HG03457 (cell line): ENCODE data around the gene ILF2.
"Not testable (repeated sequence)": the region's sequence is repeated elsewhere in the genome, so short reads cannot be mapped to it uniquely, and the experiment has no call there.

Source experiments
- ATAC-seq: cut with Tn5 transposase; IDR thresholded peaks from one replicate; pipeline ENCODE4 v1.9.1; 2021; ENCODE audit warnings: moderate number of reproducible peaks; ENCODE audit not compliant: unreplicated experiment

ILF2 gene

GRCh38 chr1:153649863-153650235 is 20.9 kb downstream of the ILF2 start:
- no peak for ATAC-seq

DNA sequence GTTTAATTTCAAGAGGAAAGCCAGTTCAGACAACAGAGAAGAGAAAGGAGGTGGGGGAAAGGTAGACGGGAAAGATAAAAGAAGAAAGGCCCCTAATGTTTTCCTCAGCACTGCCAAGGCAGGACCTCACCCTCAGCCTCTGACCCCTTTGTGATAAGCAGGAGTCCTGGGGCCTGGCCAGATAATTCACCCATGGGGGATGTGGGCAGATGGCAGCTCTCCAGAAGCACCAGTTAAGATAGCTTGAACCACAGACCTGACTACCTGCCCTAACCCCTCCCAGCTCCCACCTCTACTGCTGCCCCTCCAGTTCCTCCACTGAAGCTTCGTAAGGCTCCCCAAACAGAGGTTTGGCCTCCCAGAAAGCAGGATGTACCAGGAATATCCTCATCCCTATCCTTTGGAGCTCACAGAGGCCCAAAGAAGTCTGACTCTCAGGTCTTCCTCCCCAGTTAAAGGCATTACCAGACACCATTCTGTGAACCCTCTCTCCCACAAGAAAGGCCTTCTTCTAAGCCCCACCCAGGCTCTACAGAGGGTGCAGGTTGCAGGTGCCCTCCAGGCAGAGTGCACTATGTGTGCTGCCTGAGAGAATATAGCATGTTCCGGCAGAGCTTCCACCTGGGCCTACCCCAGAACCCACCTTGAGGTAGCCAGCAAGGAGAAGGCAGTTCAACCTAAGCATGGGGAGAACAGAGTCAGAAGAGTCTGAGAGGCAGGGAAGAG is 21.5 kb downstream of the ILF2 start:
- no peak for ATAC-seq

- ATAC-seq, result no peak
Measured at GRCh38 chr1:153648000-153648643, 22.7 kb downstream of the ILF2 start.

DNA sequence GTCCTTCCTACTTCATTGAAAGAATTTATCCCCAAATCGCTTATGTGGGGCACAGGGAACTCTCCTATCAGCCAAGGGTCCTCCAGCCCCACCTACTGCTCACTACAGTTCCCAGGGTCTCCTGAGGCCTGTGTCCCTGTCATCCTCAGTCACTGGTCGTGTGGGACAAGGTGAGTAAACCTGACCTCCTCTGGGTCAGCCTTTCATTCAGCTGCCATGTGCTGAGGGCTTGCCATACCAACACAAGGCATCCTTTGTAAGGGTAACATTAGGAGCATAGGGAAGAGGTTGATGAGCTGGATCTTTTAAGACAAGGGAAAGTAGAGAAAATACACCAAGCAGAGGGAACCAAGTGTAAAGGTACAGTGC is 23.5 kb downstream of the ILF2 start:
- no peak for ATAC-seq

GRCh38 chr1:153646672-153647345 is 24.0 kb downstream of the ILF2 start:
- ATAC-seq, result no peak

- no peak for ATAC-seq
Measured at GRCh38 chr1:153643816-153644215, 27.0 kb downstream of the ILF2 start.

GRCh38 chr1:153643100-153643499 is 27.7 kb downstream of the ILF2 start:
- no peak for ATAC-seq

GRCh38 chr1:153642161-153642560 is 28.6 kb downstream of the ILF2 start:
- ATAC-seq, result no peak

DNA sequence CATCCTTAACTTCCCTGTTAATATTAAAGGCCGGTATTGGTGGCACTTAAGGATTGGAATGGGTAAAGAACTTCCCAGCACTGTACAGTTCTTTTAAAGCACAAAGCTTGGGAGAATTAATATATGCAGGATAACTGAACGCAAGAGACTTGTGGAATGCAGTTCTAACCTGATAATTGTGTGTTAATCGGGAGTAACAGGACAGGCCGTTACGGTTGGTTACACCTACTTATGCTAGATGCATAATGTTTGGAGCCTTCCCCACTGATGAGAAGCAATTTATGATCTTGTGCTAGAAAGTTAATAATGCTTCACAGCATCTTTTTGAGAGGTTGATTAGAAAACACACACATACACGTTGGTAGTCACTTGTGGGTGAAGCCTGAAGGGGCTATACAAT is 29.9 kb downstream of the ILF2 start:
- ATAC-seq, result no peak

DNA sequence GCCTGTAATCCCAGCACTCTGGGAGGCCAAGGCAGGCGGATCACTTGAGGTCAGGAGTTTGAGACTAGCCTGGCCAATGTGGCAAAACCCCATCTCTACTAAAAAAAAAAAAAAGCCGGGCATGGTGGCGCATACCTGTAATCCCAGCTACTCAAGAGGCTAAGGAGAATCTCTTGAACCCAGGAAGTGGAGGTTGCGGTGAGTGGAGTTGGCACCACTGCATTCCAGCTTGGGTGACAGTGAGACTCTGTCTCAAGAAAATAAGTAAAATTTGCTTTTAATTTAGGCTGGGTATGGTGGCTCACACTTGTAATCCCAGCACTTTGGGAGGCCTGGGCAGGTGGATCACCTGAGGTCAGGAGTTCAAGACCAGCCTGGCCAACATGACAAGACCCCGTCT is 30.6 kb downstream of the ILF2 start:
- not testable (repeated sequence) for ATAC-seq

GRCh38 chr1:153639280-153639679 is 31.5 kb downstream of the ILF2 start:
- no peak for ATAC-seq

DNA sequence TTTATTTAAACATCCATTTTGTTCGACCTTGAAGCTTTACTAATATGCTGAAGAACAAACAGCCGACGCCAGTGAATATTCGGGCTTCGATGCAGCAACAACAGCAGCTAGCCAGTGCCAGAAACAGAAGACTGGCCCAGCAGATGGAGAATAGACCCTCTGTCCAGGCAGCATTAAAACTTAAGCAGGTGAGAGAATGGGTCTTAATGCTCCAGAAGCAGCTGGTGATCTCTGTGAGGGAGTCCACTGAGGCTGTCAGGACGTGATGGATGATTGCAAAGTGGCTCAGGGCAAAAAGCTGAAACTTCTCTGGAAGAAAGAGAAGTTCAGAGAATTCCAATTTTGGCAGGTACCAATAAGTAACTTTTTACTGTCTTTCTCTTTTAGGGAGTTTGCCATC is 32.5 kb downstream of the ILF2 start:
- ATAC-seq, result no peak

- no peak for ATAC-seq
Measured at GRCh38 chr1:153636312-153636711, 34.5 kb downstream of the ILF2 start.

DNA sequence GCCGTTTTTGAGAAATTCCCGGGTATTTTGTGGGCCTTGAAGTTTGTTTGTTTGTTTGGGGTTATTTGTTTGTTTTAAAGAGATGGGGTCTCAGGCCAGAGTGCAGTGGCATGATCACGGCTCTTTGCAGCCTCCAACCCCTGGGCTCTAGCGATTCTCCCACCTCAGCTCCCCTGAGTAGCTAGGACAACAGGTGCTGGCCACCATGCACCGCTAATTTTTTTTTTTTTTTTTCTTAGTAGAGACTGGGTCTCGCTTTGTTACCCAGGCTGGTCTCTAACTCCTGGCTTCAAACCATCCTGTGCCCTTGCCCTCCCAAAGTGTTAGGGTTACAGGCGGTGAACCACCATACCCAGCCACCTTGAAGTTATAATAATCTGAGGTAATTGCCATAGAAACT is 34.9 kb downstream of the ILF2 start:
- no peak for ATAC-seq

DNA sequence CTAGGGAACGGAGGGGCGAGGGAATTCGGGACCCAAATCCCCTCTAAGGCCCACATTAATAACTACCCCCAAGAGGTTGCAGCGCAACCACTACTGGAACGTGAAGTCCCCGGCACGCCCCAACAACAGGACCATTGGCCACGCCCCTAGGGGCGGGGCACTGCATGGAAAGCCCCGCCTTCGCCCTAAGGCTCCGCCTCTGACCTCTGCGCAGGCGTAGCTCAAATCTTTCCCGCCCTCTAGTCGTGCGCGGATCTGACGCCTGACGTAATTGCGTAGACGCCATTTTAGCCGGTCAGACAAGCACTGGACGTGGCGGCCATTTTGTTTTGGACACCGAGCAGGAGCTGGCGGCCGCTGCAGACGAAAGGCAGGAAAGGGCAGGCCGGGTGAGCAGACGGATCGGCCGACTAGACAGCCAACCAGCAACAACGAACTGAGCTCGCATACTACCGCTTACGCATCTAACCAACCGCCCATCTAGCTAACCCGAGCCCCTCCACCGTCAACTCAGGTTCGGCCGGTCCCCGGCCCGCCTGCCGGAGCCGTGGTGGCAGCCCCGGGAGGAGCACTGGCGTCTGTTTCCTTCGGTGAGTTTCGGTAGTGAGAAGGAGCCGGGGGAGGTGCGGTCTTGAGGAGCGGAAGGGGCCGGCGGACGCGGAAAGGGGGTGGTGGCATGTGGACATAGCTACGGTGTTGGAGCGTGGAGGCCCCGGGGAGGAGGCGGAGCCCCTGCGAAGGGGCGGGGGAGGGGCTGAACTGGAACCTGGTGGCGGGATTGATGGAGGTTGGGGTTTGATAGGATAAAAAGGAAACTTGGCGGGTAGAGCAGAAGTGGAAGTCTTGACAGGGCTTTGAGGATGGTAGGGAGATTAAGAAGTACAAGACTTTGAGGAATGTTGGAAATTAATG is 36.8 kb downstream of the ILF2 start, which contains the start of gene CHTOP:
CHTOP (plus strand) TSS at position 313 of the 912 bp plus-strand sequence. CDS start 2,523 bp downstream, outside the sequence.
- ATAC-seq, result peak; percentile 70

DNA sequence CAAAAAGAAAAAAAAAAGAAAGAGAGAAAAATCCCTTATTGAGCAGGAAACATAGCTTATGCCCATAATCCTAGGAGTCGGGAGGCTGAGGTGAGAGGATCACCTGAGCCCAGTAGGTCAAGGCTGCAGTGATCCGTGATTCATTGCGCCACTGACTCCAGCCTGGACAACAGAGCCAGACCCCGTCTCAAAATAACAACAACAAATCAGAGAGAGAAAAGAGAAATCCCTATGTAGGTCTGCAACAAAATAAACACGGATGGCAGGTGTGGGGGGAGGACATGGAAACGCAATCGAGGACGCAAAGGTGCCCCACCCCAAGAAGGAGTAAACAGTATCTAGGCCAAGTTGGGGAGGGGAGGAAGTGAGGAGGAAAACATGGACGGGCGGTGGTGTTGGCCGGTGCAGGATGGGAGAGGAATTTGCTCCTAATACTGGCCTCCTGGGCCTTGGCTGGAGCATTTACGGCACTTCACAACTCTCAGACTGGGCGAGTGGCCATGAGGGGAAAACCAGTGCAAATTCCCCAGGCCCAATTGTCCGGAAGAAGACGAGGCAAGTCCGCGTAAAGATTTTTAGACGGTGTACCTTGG is 37.5 kb downstream of the ILF2 start:
- ATAC-seq, result no peak

- ATAC-seq, result no peak
Measured at GRCh38 chr1:153631047-153632022, 39.5 kb downstream of the ILF2 start.

GRCh38 chr1:153630384-153630783 is 40.4 kb downstream of the ILF2 start:
- ATAC-seq, result no peak

- no peak for ATAC-seq
Measured at GRCh38 chr1:153629971-153630370, 40.8 kb downstream of the ILF2 start.

DNA sequence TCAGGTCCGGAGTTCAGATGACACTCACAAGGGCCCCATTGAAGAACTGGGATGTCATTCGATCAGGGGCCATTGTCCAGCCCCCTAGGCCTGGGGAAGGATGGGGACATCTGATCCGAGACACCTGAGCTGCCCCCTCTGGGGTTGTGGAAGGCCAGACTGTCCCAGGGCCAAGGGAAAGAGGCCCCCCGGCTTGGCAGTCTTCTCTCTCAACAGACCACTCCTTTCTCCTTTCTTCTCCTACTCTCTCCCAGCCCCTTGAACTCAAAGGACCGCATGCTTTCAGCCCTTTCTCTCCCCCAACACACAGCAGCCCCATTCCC is 41.5 kb downstream of the ILF2 start:
- no peak for ATAC-seq
